HG03066 (cell line): ENCODE data around the gene ADCY1.

ENCODE experiments used
- ATAC-seq: cut with Tn5 transposase; IDR thresholded peaks from one replicate; pipeline ENCODE4 v1.9.1; 2021; ENCODE audit warnings: low read depth; ENCODE audit not compliant: unreplicated experiment

Gene ADCY1

DNA sequence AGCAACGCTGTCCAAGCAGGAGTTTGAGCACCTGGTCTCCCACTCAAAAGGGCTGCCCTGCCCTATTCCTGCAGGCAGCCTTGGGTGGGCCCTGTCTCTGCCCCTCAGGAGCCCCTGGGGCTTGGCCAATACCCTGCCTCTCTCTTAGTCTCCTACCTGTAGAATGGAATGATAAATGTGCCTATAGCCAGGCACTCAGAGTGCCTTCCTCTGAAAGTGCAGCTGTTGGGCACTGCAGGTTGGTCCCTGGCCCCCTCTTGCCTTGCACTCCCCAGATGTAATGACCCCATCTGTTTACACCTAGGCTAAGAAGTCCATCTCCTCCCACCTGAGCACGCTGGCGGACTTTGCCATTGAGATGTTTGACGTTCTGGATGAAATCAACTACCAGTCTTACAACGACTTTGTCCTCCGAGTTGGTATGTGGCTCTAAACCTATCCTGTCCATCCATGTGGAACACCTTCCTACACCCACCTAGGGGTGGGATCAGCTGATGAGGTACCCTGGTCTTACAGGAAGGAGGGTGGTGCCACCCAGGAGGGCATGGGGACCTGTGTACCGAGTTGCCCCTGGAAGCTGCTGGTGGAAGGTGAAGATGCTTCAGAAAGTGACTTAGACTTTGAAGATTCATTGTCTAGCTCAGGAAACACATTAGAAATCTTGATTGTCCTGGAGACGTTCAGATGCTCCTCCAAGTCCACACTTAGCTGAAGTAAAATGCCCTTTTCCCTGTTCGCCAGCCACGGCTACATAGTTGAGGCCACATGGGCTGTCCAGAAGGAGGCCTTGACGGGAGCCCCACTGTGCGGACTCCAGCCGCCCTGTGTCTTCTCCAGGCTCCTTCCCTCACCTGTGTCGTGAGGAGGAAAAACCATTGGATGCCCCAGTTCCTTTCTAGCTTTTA is 134.1 kb downstream of the ADCY1 start:
- no peak for ATAC-seq

- ATAC-seq: no peak
Measured at GRCh38 chr7:45709168-45710042, 135.2 kb downstream of the ADCY1 start.

- no peak for ATAC-seq
Measured at GRCh38 chr7:45710271-45711160, 136.3 kb downstream of the ADCY1 start.

DNA sequence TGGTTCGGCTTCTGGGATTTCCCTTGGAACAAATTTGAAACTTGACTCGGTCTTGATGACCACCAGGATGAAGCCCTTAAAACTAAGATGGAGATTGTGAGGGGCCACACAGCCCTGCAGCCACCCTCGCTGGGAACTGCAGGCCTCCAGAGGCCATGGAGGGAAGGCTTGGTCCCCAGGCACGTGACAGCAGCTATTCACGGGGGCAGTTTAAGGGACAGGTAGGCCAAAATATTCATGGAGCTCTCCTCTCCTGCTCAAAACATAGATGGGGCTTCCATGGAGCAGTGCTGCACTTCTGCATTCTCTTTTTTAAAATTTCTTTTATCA is 137.0 kb downstream of the ADCY1 start:
- ATAC-seq: no peak

- no peak for ATAC-seq
Measured at GRCh38 chr7:45712057-45712689, 138.0 kb downstream of the ADCY1 start.

GRCh38 chr7:45712872-45713668 is 138.9 kb downstream of the ADCY1 start:
- ATAC-seq: no peak

DNA sequence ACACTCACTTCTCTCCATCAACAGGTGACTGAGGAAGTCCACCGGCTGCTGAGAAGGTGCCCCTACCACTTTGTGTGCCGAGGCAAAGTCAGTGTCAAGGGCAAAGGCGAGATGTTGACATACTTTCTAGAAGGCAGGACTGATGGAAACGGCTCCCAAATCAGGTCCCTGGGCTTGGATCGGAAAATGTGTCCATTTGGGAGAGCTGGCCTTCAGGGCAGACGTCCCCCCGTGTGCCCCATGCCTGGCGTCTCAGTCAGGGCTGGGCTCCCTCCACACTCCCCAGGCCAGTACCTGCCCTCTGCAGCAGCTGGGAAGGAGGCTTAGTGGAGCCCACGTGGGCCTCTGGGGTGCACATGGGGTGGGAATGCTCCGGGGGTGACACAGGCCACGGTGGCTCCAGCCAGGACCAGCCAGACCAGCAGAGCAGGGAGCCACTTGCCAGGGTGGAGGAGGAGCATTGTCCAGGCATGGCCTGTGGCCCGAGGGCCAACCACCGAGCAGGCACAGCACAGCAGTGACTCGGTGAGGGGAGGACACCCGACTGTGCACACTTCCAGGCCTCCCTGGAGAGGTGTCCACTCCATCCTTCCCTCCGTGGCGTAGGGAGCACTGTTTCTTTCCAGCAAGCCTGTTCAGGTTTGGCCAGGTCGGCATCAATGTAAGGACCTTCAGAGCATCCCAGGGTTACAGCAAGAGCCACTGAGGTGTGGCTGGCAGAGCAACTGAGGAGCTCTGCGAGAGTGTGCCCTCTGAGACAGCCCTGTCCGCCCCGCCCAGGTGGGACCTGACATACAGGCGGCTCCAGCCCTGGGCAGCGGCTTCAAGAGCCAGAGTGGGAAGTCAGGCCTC is 139.7 kb downstream of the ADCY1 start:
- no peak for ATAC-seq

DNA sequence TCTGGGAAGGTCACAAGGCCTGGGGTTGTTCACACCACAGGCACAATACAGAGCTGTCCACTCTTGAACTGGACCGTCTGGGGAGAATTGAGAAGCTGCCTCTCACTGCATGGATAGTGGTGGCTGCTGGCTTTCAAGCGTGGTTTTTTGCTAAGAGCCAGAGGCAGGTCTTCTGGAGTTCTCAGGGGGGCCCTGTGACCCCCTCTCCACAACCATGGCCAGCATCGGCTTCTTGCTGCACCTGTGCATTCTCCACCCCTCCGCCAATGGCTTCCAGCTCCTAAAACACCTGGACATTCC is 140.3 kb downstream of the ADCY1 start:
- ATAC-seq: no peak

- no peak for ATAC-seq
Measured at GRCh38 chr7:45715471-45716352, 141.5 kb downstream of the ADCY1 start.

DNA sequence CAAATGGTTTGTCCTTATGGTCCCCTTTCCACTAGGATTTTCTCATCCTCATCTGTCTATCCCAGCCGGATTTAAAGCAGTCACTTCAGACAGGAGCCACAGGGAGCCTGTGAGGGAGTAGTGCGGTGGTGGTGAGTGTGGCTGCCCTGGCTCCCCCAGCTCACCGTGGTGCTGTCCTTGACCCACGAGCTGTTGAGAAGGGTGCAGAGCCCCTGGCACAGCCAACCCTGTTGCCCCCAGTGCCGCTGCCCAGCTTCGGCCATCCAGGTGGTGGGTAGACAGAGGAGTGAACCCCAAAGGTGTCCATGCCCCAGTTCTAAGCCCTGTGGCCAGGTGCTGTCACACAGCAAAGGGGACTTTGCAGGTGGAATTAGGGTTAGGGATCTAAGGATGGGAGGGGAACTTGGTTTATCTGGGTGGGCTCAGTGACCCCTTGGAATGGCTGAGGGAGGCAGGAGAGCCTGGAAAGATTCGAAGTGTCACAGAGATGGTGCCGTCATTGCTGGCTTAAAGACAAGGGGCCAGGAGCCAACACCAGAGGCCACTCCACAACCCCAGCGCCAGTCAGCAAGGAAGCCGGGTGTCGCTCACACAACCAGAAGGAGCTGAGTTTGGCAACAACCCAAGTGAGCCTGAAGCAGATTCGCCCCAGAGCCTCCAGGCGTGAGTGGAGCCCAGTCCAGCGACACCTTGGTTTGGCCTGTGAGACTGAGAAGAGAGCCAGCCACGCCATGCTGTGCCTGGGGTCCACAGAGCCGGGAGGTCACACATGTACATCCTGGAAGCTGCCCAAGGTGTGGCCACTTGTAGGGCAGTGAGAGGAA is 142.4 kb downstream of the ADCY1 start:
- no peak for ATAC-seq

DNA sequence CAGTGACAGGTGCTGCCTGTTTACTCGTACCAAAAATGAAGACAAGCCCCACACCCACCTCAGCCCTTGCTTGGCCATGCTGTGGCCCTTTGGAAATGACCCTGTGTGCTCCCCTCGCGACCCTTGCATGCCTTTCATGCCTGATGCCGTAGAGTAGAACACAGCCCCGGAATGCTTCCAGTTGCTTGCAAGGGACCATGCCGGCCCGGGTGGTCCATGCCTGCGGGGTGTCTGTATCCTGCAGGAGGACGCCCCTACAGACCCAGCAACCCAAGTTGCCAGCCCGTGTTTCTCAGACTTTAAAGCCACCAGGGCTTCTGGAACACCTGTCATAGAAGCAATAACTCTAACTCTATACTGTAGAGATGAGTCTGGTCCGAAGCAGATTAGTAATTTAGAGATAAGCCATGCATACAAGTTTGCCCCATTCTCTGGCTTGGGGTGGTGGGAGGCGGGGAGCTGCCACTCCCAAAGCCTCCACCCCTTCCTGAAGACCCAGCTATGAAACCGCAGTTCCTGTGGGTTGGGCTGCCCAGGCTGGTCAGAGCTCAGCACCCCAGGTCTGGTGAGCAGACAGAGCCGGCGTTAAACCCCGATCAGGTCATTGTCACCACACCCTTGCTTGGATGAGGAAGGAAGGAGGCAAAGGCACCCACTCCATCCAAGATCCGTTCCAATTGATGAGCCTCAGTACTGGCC is 143.5 kb downstream of the ADCY1 start:
- no peak for ATAC-seq

- no peak for ATAC-seq
Measured at GRCh38 chr7:45718464-45719330, 144.5 kb downstream of the ADCY1 start.

- ATAC-seq: no peak
Measured at GRCh38 chr7:45720989-45721388, 146.8 kb downstream of the ADCY1 start.

DNA sequence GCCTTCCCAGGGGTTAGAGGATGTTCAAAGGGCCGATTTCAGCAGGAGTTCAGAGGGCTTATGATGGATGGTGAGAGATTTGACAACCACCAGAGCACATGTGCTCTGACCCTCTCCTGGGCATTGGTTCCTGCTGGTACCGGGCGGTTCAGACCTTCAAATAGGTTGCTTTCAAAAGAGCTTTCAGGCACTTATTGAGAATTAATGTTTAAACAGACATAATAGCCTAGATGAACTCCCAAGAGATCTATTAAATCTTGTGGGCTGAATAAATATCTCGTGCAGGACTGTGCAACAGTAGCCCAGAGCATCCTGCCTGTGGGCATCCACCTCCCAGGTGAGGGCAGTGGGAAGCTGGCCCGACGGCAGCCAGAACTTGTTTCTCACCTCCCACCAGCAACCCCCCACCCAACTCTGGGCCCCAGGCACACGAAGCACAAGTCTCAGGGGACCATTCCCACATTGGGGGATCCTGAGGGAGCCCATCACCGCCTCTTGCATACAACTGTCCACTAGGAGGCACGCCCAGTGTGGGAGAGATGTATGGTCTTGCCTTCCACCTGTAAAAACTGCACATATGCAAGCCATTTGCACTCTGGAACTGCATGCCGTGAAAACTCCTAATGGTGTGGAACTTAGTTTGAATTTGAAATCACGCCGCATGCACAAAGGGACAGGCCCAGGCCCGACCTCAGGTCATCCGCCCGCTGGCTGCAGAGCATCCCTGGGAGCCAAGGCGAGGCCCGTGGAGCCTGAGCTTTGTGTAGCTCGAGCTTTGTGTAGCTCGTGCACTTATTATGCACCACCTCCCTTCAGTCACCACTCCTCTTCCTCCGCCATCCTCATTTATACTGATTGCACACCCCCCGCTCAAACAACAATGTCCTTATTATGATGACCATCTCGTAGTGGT is 147.8 kb downstream of the ADCY1 start:
- no peak for ATAC-seq
